ENCODE results near the gene MZT2B.
"Not testable (repeated sequence)": the region's sequence is repeated elsewhere in the genome, so short reads cannot be mapped to it uniquely, and the experiment has no call there.

Gene MZT2B

DNA sequence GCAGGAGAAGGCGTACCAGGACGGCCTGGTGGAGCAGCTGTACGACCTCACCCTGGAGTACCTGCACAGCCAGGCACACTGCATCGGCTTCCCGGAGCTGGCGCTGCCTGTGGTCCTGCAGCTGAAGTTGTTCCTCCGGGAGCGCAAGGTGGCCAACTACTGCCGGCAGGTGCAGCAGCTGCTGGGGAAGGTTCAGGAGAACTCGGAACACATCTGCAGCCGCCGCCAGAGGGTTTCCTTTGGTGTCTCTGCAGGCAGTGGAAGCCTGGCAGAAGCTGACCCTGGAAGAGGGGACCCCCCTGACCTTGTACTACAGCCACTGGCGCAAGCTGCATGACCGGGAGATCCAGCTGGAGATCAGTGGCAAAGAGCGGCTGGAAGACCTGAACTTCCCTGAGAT lies 48.8 kb downstream of the MZT2B start:
- H3K4me3 ChIP-seq (ENCODE audit: control insufficient read depth, low read depth, low read length): not testable (repeated sequence)

DNA sequence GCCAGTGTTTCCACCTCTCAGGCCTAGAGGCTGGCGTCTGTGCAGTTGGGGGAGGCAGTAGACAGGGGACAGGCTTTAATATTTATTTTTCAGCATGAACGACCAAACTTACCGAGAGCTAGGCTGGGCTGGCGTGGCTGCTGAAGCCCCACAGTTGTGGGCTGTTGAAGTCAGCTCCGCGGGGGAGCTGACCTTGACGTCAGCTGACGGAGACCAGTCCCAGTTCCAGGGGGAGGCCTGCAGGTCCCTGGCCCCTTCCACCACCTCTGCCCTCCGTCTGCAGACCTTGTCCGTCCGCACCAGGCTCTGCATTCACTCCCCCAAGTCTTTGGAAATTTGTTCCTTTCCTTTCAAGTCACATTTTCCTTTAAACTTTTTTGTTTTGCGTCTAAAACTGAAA lies 49.6 kb downstream of the MZT2B start:
- TF ChIP-seq, protein P1, sequence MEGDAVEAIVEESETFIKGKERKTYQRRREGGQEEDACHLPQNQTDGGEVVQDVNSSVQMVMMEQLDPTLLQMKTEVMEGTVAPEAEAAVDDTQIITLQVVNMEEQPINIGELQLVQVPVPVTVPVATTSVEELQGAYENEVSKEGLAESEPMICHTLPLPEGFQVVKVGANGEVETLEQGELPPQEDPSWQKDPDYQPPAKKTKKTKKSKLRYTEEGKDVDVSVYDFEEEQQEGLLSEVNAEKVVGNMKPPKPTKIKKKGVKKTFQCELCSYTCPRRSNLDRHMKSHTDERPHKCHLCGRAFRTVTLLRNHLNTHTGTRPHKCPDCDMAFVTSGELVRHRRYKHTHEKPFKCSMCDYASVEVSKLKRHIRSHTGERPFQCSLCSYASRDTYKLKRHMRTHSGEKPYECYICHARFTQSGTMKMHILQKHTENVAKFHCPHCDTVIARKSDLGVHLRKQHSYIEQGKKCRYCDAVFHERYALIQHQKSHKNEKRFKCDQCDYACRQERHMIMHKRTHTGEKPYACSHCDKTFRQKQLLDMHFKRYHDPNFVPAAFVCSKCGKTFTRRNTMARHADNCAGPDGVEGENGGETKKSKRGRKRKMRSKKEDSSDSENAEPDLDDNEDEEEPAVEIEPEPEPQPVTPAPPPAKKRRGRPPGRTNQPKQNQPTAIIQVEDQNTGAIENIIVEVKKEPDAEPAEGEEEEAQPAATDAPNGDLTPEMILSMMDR (conservative IDR thresholded peaks at IDR 0.05; ENCODE audit: control insufficient read depth, insufficient read depth, low read depth, low read length): no peak
- H3K4me3 ChIP-seq (ENCODE audit: control insufficient read depth, low read depth, low read length): no peak overlapping the region
- DNase-seq (ENCODE audit: low read depth): no peak

More for the DNA sequence above, 48.8 kb downstream of the MZT2B start:
- DNase-seq (ENCODE audit: low read depth): not testable (repeated sequence)

DNA sequence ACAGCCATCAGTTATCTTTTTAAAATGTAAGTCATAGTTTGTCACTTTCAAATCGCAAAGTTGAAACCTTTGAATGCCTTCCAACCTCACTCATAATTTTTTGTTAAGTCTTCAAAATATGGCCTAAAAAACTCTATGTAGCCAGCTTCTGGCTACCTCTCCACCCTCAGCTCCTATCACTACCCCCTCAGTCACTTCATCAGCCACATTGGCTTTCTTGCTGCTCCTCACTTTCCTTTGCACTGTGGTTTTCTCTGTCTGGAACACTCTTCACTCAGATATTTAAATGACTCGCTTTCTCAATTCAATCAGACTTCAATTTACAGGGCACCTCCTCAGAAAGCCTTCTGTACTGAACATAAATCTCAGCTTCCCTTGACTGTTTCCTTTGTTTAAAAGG lies 51.0 kb downstream of the MZT2B start:
- DNase-seq (ENCODE audit: low read depth); H3K4me3 ChIP-seq (ENCODE audit: control insufficient read depth, low read depth, low read length): not testable (repeated sequence)

DNA sequence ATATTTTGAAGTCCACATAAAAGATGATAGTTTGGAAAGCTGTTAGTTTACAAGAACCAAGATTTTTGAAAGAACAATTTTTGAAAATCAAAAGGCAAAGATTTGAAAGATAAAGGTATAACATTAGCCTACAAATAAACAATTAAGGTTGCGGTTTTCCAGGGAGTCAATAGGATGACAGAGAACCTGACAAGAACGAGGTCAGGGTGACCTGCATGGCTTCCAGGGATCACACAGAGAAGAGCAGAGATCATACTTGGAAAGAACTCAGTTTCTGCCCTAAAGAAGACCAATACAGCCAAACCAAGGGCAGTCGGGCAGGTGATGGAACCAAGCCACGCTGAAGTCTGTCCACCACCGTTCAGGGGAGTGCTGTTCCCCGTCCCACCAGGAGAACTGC lies 57.5 kb downstream of the MZT2B start:
- not testable (repeated sequence) for H3K4me3 ChIP-seq (ENCODE audit: control insufficient read depth, low read depth, low read length); DNase-seq (ENCODE audit: low read depth)
